Hepatocyte (in vitro differentiated cells): Measurements from ENCODE around the gene DGKQ. TPM values are rescaled to one million over a fixed set of nuclear protein-coding genes. Genes with fewer than 3 reads are reported as not detected.
A peak's percentile ranks its signal among the peaks of the same experiment; 100 is the strongest.

ENCODE experiments used
- DNase-seq: peaks from one replicate; pipeline ENCODE4 v3.0.0-alpha.2; 2016; ENCODE audit warnings: low spot score
- H2AFZ ChIP-seq: fragments of 200-600 bp; sonication (generic); 2 replicates; pipeline ENCODE4 v1.6.0; 2016; ENCODE audit warnings: antibody characterized with exemption, mild to moderate bottlenecking
- H3K27ac ChIP-seq: fragments of 200-600 bp; sonication (generic); 2 replicates; pipeline ENCODE4 v1.5.1; 2016; ENCODE audit warnings: mild to moderate bottlenecking
- H3K27me3 ChIP-seq: fragments of 200-600 bp; sonication (generic); 2 replicates; pipeline ENCODE4 v1.6.1; 2016
- H3K36me3 ChIP-seq: fragments of 200-600 bp; sonication (generic); replicated peaks from 2 replicates; pipeline ENCODE4 v1.5.1; 2016; ENCODE audit warnings: low read depth; ENCODE audit not compliant: insufficient read depth
- H3K4me1 ChIP-seq: fragments of 200-600 bp; sonication (generic); 2 replicates; pipeline ENCODE4 v1.5.1; 2016; ENCODE audit warnings: mild to moderate bottlenecking, moderate library complexity; ENCODE audit not compliant: insufficient read depth
- H3K4me2 ChIP-seq: fragments of 200-600 bp; sonication (generic); 2 replicates; pipeline ENCODE4 v1.6.0; 2016
- H3K4me3 ChIP-seq: fragments of 200-600 bp; sonication (generic); 2 replicates; pipeline ENCODE4 v1.5.1; 2016; ENCODE audit warnings: mild to moderate bottlenecking
- H3K79me2 ChIP-seq: fragments of 200-600 bp; sonication (generic); 2 replicates; pipeline ENCODE4 v1.6.0; 2017; ENCODE audit warnings: mild to moderate bottlenecking
- H3K9me2 ChIP-seq: fragments of 200-600 bp; sonication (generic); replicated peaks from 2 replicates; pipeline ENCODE4 v1.6.0; 2017; ENCODE audit warnings: mild to moderate bottlenecking; ENCODE audit not compliant: insufficient read depth
- H3K9me3 ChIP-seq: fragments of 200-600 bp; sonication (generic); 2 replicates; pipeline ENCODE4 v1.5.1; 2016; ENCODE audit warnings: low read depth, mild to moderate bottlenecking
- H4K20me1 ChIP-seq: fragments of 200-600 bp; sonication (generic); 2 replicates; pipeline ENCODE4 v1.6.0; 2016; ENCODE audit warnings: mild to moderate bottlenecking; ENCODE audit not compliant: insufficient read depth, poor library complexity, severe bottlenecking
- CTCF ChIP-seq: fragments of 200-600 bp; sonication (generic); IDR thresholded peaks from 2 replicates; pipeline ENCODE4 v1.5.1; 2016; ENCODE audit warnings: antibody characterized with exemption, mild to moderate bottlenecking; ENCODE audit not compliant: poor library complexity
- EZH2 ChIP-seq: fragments of 200-600 bp; sonication (generic); IDR thresholded peaks from 2 replicates; pipeline ENCODE4 v1.6.1; 2016; ENCODE audit warnings: antibody characterized with exemption, mild to moderate bottlenecking, borderline replicate concordance
- EZH2phosphoT487 ChIP-seq: fragments of 200-600 bp; sonication (generic); IDR thresholded peaks from one replicate; pipeline ENCODE4 v1.6.1; 2018; ENCODE audit warnings: antibody characterized with exemption, mild to moderate bottlenecking, low read depth, moderate library complexity; ENCODE audit not compliant: unreplicated experiment, severe bottlenecking
- WGBS: methylation state at CpG from one replicate; pipeline ENCODE4 v1.1.6; 2016; ENCODE audit warnings: low lambda C conversion rate; ENCODE audit errors: missing lambda C conversion rate; 5-methylcytosine and 5-hydroxymethylcytosine counted together
- polyA plus RNA-seq: library from polyadenylated mRNA; unstranded; fragments of >200 nt; fragmentation: Nextera tagmentation; extraction: Ambion mirVana; gene quantifications from 2 replicates; pipeline ENCODE4 v1.2.1, GENCODE V29; 2016
- total RNA-seq: library from RNA; depleted of rRNA; stranded (reverse); fragments of >200 nt; gene quantifications from 2 replicates; pipeline ENCODE4 v1.2.3, GENCODE V29; 2014

DGKQ gene
- total and polyA plus RNA-seq, 2 experiments from 2014 or later, result 17.4 to 20.7 TPM

GRCh38 chr4:1013225-1014073, 40.1 kb upstream of the DGKQ start:
- no peak overlapping the region for H3K4me2 ChIP-seq
- peaks cover 9% of the 10 kb centered on the region for H3K79me2 ChIP-seq
- TF ChIP-seq EZH2phosphoT487 (no peak), EZH2 (no peak), CTCF (no peak)
- no peak overlapping the region for H2AFZ ChIP-seq
- DNase-seq, result no peak
- H3K36me3 ChIP-seq, result no peaks in the 10 kb centered on the region
- no peak overlapping the region for H3K27ac ChIP-seq
- H3K27me3 ChIP-seq, result peaks cover 8% of the 10 kb centered on the region
- H3K4me3 ChIP-seq, result no peak overlapping the region
- no peaks in the 10 kb centered on the region for H3K9me2 ChIP-seq
- peaks cover 13% of the 10 kb centered on the region for H3K4me1 ChIP-seq
- WGBS, result 96% methylated on average over 37 of the region's 43 CpGs
- no peaks in the 10 kb centered on the region for H4K20me1 ChIP-seq
- H3K9me3 ChIP-seq, result no peaks in the 10 kb centered on the region

- Histone ChIP-seq H3K27me3 (peaks cover 18% of the 10 kb centered on the region), H3K4me2 (peak overlapping the region; percentile 90), H4K20me1 (no peaks in the 10 kb centered on the region), H3K4me1 (peaks cover 11% of the 10 kb centered on the region), H3K36me3 (no peaks in the 10 kb centered on the region), H3K27ac (no peak overlapping the region), H3K9me2 (no peaks in the 10 kb centered on the region), H3K79me2 (peaks cover 9% of the 10 kb centered on the region), H3K9me3 (no peaks in the 10 kb centered on the region), H2AFZ (no peak overlapping the region), H3K4me3 (peak overlapping the region; percentile 57)
- peak; percentile 70 for DNase-seq
- no peak for TF ChIP-seq EZH2phosphoT487
- TF ChIP-seq CTCF, result no peak
- TF ChIP-seq EZH2, result no peak
- WGBS, result 7% methylated on average over 22 of the region's 69 CpGs
These were observed 38.8 kb upstream of the DGKQ start for GRCh38 chr4:1012034-1012739.

GRCh38 chr4:1011666-1012033, 38.3 kb upstream of the DGKQ start:
- Histone ChIP-seq H3K4me3 (no peak overlapping the region), H3K79me2 (peaks cover 9% of the 10 kb centered on the region), H3K27ac (no peak overlapping the region), H2AFZ (no peak overlapping the region), H3K9me2 (no peaks in the 10 kb centered on the region), H3K4me1 (peaks cover 11% of the 10 kb centered on the region), H4K20me1 (no peaks in the 10 kb centered on the region), H3K36me3 (no peaks in the 10 kb centered on the region), H3K9me3 (no peaks in the 10 kb centered on the region), H3K4me2 (no peak overlapping the region), H3K27me3 (peaks cover 23% of the 10 kb centered on the region)
- DNase-seq, result no peak
- TF ChIP-seq EZH2phosphoT487, result no peak
- no peak for TF ChIP-seq CTCF
- no peak for TF ChIP-seq EZH2
- no CpG with 5 or more reads among the region's 69 CpGs for WGBS
